Parathyroid adenoma (tissue), 2 donors: ENCODE data around the gene PCDHGA3.

Experiments used
- H2AFZ ChIP-seq: fragments of 300-600 bp; sonication (generic); one replicate; pipeline ENCODE4 v1.7.0; 2017; ENCODE audit warnings: antibody characterized with exemption, mild to moderate bottlenecking
- H3K27ac ChIP-seq: fragments of 300-600 bp; sonication (generic); one replicate; pipeline ENCODE4 v1.7.0; 2017
- H3K27me3 ChIP-seq: fragments of 300-600 bp; sonication (generic); one replicate; pipeline ENCODE4 v1.7.0; 2017; ENCODE audit warnings: low read length; ENCODE audit not compliant: control insufficient read depth, insufficient read depth
- H3K36me3 ChIP-seq: fragments of 300-600 bp; sonication (generic); one replicate; pipeline ENCODE4 v1.7.0; 2017; ENCODE audit warnings: low read length; ENCODE audit not compliant: control insufficient read depth, insufficient read depth
- H3K4me1 ChIP-seq: fragments of 300-600 bp; sonication (generic); one replicate; pipeline ENCODE4 v1.7.0; 2017; ENCODE audit warnings: control low read depth
- H3K4me2 ChIP-seq: fragments of 300-600 bp; sonication (generic); one replicate; pipeline ENCODE4 v1.7.0; 2017; ENCODE audit warnings: low read length
- H3K4me3 ChIP-seq: fragments of 300-600 bp; sonication (generic); one replicate; pipeline ENCODE4 v1.7.0; 2017; ENCODE audit warnings: low read depth, low read length
- H3K79me2 ChIP-seq: fragments of 300-600 bp; sonication (generic); one replicate; pipeline ENCODE4 v1.7.0; 2017; ENCODE audit warnings: control low read depth
- H3K9ac ChIP-seq: fragments of 300-600 bp; sonication (generic); one replicate; pipeline ENCODE4 v1.7.0; 2017; ENCODE audit warnings: mild to moderate bottlenecking
- H3K9me3 ChIP-seq: fragments of 300-600 bp; sonication (generic); one replicate; pipeline ENCODE4 v1.7.0; 2017; ENCODE audit warnings: low read length; ENCODE audit not compliant: control insufficient read depth
- CTCF ChIP-seq: fragments of 300-600 bp; sonication (generic); IDR thresholded peaks from one replicate; pipeline ENCODE4 v1.7.0; 2017; ENCODE audit warnings: antibody characterized with exemption, mild to moderate bottlenecking
- donor health status: primary hyperparathyroidism.

PCDHGA3 gene

GRCh38 chr5:141359790-141360426 lies 16.3 kb downstream of the PCDHGA3 start, which contains the start of gene PCDHGB2:
TSS of gene PCDHGB2 (plus strand) at chr5:141359994. CDS start at chr5:141360136, 142 bp downstream.
- Histone ChIP-seq H3K4me3 (no peak within 1 kb of the TSS), H3K79me2 (no peaks in the 10 kb centered on the region), H3K9ac (no peak within 1 kb of the TSS), H3K9me3 (peaks cover 5% of the 10 kb centered on the region), H3K36me3 (peaks cover 7% of the 10 kb centered on the region), H3K4me1 (no peaks in the 10 kb centered on the region), H3K4me2 (no peak within 1 kb of the TSS), H3K27ac (peak within 1 kb of the TSS; percentile 43), H3K27me3 (no peaks in the 10 kb centered on the region), H2AFZ (no peak within 1 kb of the TSS)
- TF ChIP-seq CTCF = no peak

- Histone ChIP-seq H3K27me3 (no peaks in the 10 kb centered on the region), H2AFZ (no peak overlapping the region), H3K27ac (no peak overlapping the region), H3K4me1 (no peaks in the 10 kb centered on the region), H3K79me2 (no peaks in the 10 kb centered on the region), H3K9me3 (peaks cover 5% of the 10 kb centered on the region), H3K36me3 (peaks cover 7% of the 10 kb centered on the region), H3K4me3 (no peak overlapping the region), H3K9ac (no peak overlapping the region), H3K4me2 (no peak overlapping the region)
- TF ChIP-seq CTCF = no peak
Measured at GRCh38 chr5:141360685-141361084, 17.1 kb downstream of the PCDHGA3 start.

GRCh38 chr5:141362719-141363118 lies 19.1 kb downstream of the PCDHGA3 start:
- Histone ChIP-seq H2AFZ (no peak overlapping the region), H3K4me1 (no peaks in the 10 kb centered on the region), H3K36me3 (peaks cover 2% of the 10 kb centered on the region), H3K4me2 (no peak overlapping the region), H3K4me3 (no peak overlapping the region), H3K79me2 (no peaks in the 10 kb centered on the region), H3K9me3 (no peaks in the 10 kb centered on the region), H3K27ac (no peak overlapping the region), H3K9ac (no peak overlapping the region), H3K27me3 (no peaks in the 10 kb centered on the region)
- no peak for TF ChIP-seq CTCF

GRCh38 chr5:141363952-141364660 lies 20.5 kb downstream of the PCDHGA3 start, which contains the start of gene PCDHGA5:
TSS of gene PCDHGA5 (plus strand) at chr5:141364162. CDS start at chr5:141364331, 169 bp downstream.
- Histone ChIP-seq H3K27me3 (no peaks in the 10 kb centered on the region), H3K4me2 (no peak within 1 kb of the TSS), H3K4me1 (no peaks in the 10 kb centered on the region), H3K9me3 (no peaks in the 10 kb centered on the region), H3K4me3 (no peak within 1 kb of the TSS), H3K79me2 (no peaks in the 10 kb centered on the region), H3K27ac (no peak within 1 kb of the TSS), H3K9ac (no peak within 1 kb of the TSS), H2AFZ (peak within 1 kb of the TSS; percentile 7), H3K36me3 (peaks cover 2% of the 10 kb centered on the region)
- peak; percentile 15 for TF ChIP-seq CTCF
